HL-60/S4 (cell line): ENCODE results near the gene INTS7.
"Not testable (repeated sequence)": the region's sequence is repeated elsewhere in the genome, so short reads cannot be mapped to it uniquely, and the experiment has no call there.

Experiments
- in situ Hi-C: fragments of 300-500 bp; cut with MboI; formaldehyde crosslinking; loops from 2 replicates; pipeline ENCODE4 v1.14.3; 2022; ENCODE audit warnings: low sequenced_read_pairs

The INTS7 gene

GRCh38 chr1:211942583-211942982 is 92.8 kb downstream of the INTS7 start:
- in situ Hi-C loops: no loop called here

- in situ Hi-C loops: no loop called here
These were observed 95.4 kb downstream of the INTS7 start for GRCh38 chr1:211939876-211940468.

GRCh38 chr1:211938561-211938997 is 96.8 kb downstream of the INTS7 start:
- in situ Hi-C loops: no loop called here

- in situ Hi-C loops: not testable (repeated sequence)
These were observed 97.9 kb downstream of the INTS7 start for GRCh38 chr1:211937422-211937821.

GRCh38 chr1:211935448-211935970 is 99.8 kb downstream of the INTS7 start:
- in situ Hi-C loops: no loop called here

GRCh38 chr1:211933946-211934714 is 101.2 kb downstream of the INTS7 start:
- in situ Hi-C loops: no loop called here

GRCh38 chr1:211932933-211933254 is 102.5 kb downstream of the INTS7 start:
- in situ Hi-C loops: no loop called here

GRCh38 chr1:211932231-211932932 is 103.0 kb downstream of the INTS7 start:
- in situ Hi-C loops: no loop called here

GRCh38 chr1:211929683-211930082 is 105.7 kb downstream of the INTS7 start:
- in situ Hi-C loops: no loop called here

- in situ Hi-C loops: no loop called here
These were observed 106.2 kb downstream of the INTS7 start for GRCh38 chr1:211928993-211929637.

GRCh38 chr1:211928290-211928801 is 107.0 kb downstream of the INTS7 start:
- in situ Hi-C loops: no loop called here

- in situ Hi-C loops: no loop called here
These were observed 110.3 kb downstream of the INTS7 start for GRCh38 chr1:211925016-211925415.

- in situ Hi-C loops: no loop called here
These were observed 111.1 kb downstream of the INTS7 start for GRCh38 chr1:211924256-211924655.

- in situ Hi-C loops: no loop called here
These were observed 112.3 kb downstream of the INTS7 start for GRCh38 chr1:211923095-211923494.

GRCh38 chr1:211921579-211922095 is 113.7 kb downstream of the INTS7 start:
- in situ Hi-C loops: no loop called here

GRCh38 chr1:211920602-211921226 is 114.6 kb downstream of the INTS7 start:
- in situ Hi-C loops: no loop called here

- in situ Hi-C loops: no loop called here
These were observed 115.2 kb downstream of the INTS7 start for GRCh38 chr1:211920141-211920572.

- in situ Hi-C loops: no loop called here
These were observed 116.4 kb downstream of the INTS7 start for GRCh38 chr1:211918843-211919414.

- in situ Hi-C loops: not testable (repeated sequence)
These were observed 118.9 kb downstream of the INTS7 start for GRCh38 chr1:211916458-211916857.

GRCh38 chr1:211915924-211916323 is 119.4 kb downstream of the INTS7 start:
- in situ Hi-C loops: no loop called here
